ENCODE results near the gene MAST4.

GRCh38 chr5:66966439-66966838 is 370.2 kb downstream of the MAST4 start:
- TF ChIP-seq ZNF33B (CRISPR knock-in tag; IDR thresholded peaks at IDR 0.05) (no peak), ZNF383 (CRISPR knock-in tag; IDR thresholded peaks at IDR 0.05; ENCODE audit: borderline replicate concordance) (no peak), ZNF225 (CRISPR knock-in tag; IDR thresholded peaks at IDR 0.05) (no peak), ZNF263 (CRISPR knock-in tag; IDR thresholded peaks at IDR 0.05) (no peak), MAZ (IDR thresholded peaks at IDR 0.05; ENCODE audit: borderline replicate concordance, low read depth, low read length) (no peak), MAZ (CRISPR knock-in tag; IDR thresholded peaks at IDR 0.05; ENCODE audit: low read depth) (no peak), ZNF407 (CRISPR knock-in tag; IDR thresholded peaks at IDR 0.05; ENCODE audit: not compliant biosample characterization) (no peak), MAFF (IDR thresholded peaks at IDR 0.05; ENCODE audit: low read depth, low read length) (no peak), ZNF577 (CRISPR knock-in tag; IDR thresholded peaks at IDR 0.05; ENCODE audit: borderline replicate concordance, low read depth) (no peak)
- TF ChIP-seq, protein P1, sequence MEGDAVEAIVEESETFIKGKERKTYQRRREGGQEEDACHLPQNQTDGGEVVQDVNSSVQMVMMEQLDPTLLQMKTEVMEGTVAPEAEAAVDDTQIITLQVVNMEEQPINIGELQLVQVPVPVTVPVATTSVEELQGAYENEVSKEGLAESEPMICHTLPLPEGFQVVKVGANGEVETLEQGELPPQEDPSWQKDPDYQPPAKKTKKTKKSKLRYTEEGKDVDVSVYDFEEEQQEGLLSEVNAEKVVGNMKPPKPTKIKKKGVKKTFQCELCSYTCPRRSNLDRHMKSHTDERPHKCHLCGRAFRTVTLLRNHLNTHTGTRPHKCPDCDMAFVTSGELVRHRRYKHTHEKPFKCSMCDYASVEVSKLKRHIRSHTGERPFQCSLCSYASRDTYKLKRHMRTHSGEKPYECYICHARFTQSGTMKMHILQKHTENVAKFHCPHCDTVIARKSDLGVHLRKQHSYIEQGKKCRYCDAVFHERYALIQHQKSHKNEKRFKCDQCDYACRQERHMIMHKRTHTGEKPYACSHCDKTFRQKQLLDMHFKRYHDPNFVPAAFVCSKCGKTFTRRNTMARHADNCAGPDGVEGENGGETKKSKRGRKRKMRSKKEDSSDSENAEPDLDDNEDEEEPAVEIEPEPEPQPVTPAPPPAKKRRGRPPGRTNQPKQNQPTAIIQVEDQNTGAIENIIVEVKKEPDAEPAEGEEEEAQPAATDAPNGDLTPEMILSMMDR (CRISPR knock-in tag; IDR thresholded peaks at IDR 0.05) = peak; percentile 34

All from HepG2 (cell line).